Adrenal gland (tissue), 5 donors: Measurements from ENCODE around the gene FAM24B.

Source experiments
- POLR2A ChIP-seq, 2 donors: fragments of 450-650 bp; IDR thresholded peaks; one replicate each; pipeline ENCODE4 v1.6.1; 2017; ENCODE audit warnings: antibody characterized with exemption in 2 of 2, mild to moderate bottlenecking in 2 of 2, moderate library complexity in 1 of 2
- TF ChIP-seq, protein P1 (sequence below), 6 experiments: fragments of 450-650 bp in 4 of 6; fragments of 200-600 bp in 2 of 6; sonication (generic) in 1 of 6; IDR thresholded peaks; 1 replicate in 5 of 6; 2 replicates in 1 of 6; pipeline versions ENCODE4 v1.5.1 to v1.8.0; 2016 to 2021; ENCODE audit warnings: antibody characterized with exemption in 6 of 6, mild to moderate bottlenecking in 2 of 6, moderate library complexity in 1 of 6
- donor health status: DM: no; HTN: no; CAD: no.

DNA sequence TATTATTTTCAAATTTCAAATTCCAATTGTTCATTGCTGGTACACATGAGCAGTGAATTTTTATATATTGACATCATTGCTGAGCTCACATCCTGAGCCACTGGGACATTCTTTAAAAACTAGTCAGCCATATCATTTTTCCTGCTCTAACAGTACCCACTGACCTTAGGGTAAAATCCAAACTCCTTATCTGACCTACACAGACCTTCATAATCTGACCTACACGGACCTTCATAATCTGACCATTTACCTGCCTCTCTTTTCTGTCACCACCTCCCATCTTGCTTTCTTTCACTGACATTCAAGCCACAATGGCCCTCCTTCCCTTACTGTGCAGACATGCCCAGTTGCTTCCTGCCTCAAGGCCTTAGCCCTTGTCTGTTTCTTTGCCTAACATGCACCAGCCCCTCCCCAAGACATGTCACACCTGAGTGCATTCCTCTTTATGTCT, 17.6 kb downstream of the FAM24B start:
- TF ChIP-seq, protein P1, sequence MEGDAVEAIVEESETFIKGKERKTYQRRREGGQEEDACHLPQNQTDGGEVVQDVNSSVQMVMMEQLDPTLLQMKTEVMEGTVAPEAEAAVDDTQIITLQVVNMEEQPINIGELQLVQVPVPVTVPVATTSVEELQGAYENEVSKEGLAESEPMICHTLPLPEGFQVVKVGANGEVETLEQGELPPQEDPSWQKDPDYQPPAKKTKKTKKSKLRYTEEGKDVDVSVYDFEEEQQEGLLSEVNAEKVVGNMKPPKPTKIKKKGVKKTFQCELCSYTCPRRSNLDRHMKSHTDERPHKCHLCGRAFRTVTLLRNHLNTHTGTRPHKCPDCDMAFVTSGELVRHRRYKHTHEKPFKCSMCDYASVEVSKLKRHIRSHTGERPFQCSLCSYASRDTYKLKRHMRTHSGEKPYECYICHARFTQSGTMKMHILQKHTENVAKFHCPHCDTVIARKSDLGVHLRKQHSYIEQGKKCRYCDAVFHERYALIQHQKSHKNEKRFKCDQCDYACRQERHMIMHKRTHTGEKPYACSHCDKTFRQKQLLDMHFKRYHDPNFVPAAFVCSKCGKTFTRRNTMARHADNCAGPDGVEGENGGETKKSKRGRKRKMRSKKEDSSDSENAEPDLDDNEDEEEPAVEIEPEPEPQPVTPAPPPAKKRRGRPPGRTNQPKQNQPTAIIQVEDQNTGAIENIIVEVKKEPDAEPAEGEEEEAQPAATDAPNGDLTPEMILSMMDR (IDR thresholded peaks at IDR 0.05) = no peak
- TF ChIP-seq POLR2A (IDR thresholded peaks at IDR 0.05) = no peak
